BLaER1 (cell line): Measurements from ENCODE around the gene SBNO1.
"Not testable (repeated sequence)": the region's sequence is repeated elsewhere in the genome, so short reads cannot be mapped to it uniquely, and the experiment has no call there.

Source experiments
- H3K27ac ChIP-seq: shearing (Covaris generic); formaldehyde crosslinking; 2 replicates; pipeline ENCODE4 v1.8.1; 2022
- H3K27me3 ChIP-seq: shearing (Covaris generic); formaldehyde crosslinking; 2 replicates; pipeline ENCODE4 v1.8.1; 2022
- H3K36me3 ChIP-seq: shearing (Covaris generic); formaldehyde crosslinking; 2 replicates; pipeline ENCODE4 v1.8.1; 2022
- H3K4me1 ChIP-seq: shearing (Covaris generic); formaldehyde crosslinking; 2 replicates; pipeline ENCODE4 v1.8.1; 2022
- H3K4me2 ChIP-seq: shearing (Covaris generic); formaldehyde crosslinking; 2 replicates; pipeline ENCODE4 v1.8.1; 2022
- H3K4me3 ChIP-seq: shearing (Covaris generic); formaldehyde crosslinking; 2 replicates; pipeline ENCODE4 v1.8.1; 2022
- H3K9ac ChIP-seq: shearing (Covaris generic); formaldehyde crosslinking; 2 replicates; pipeline ENCODE4 v1.8.1; 2022
- H3K9me3 ChIP-seq: shearing (Covaris generic); formaldehyde crosslinking; 2 replicates; pipeline ENCODE4 v1.8.1; 2022
- H4K20me1 ChIP-seq: shearing (Covaris generic); formaldehyde crosslinking; 2 replicates; pipeline ENCODE4 v1.8.1; 2022
- Cebpa-rat ChIP-seq: shearing (Covaris generic); IDR thresholded peaks from 2 replicates; pipeline ENCODE4 v1.8.1; 2022

The SBNO1 gene

GRCh38 chr12:123364532-123365024 lies at the start of gene SBNO1:
Gene SBNO1 (minus strand): TSS chr12:123364847. CDS start chr12:123350441, 14,406 bp downstream.
- Histone ChIP-seq H3K9ac (peak within 1 kb of the TSS; percentile 97), H3K4me3 (peak within 1 kb of the TSS; percentile 90)
- TF ChIP-seq Cebpa-rat: no peak

GRCh38 chr12:123410041-123410412 lies 45.4 kb upstream of the SBNO1 start:
- no peaks in the 10 kb centered on the region for H3K9me3 ChIP-seq
- peaks cover 18% of the 10 kb centered on the region for H4K20me1 ChIP-seq
- no peak overlapping the region for H3K4me2 ChIP-seq
- peaks cover 81% of the 10 kb centered on the region for H3K36me3 ChIP-seq
- H3K27me3 ChIP-seq: no peaks in the 10 kb centered on the region
- H3K4me3 ChIP-seq: no peak overlapping the region
- H3K9ac ChIP-seq: no peak overlapping the region
- H3K4me1 ChIP-seq: no peaks in the 10 kb centered on the region
- H3K27ac ChIP-seq: no peak overlapping the region
- no peak for TF ChIP-seq Cebpa-rat

More at GRCh38 chr12:123364532-123365024, at the start of gene SBNO1:
- Histone ChIP-seq H4K20me1 (peaks cover 50% of the 10 kb centered on the region), H3K27me3 (no peaks in the 10 kb centered on the region), H3K27ac (peak within 1 kb of the TSS; percentile 97), H3K36me3 (peaks cover 21% of the 10 kb centered on the region), H3K9me3 (no peaks in the 10 kb centered on the region), H3K4me2 (peak within 1 kb of the TSS; percentile 86), H3K4me1 (peaks cover 29% of the 10 kb centered on the region)

- Histone ChIP-seq H4K20me1 (peaks cover 23% of the 10 kb centered on the region), H3K36me3 (peaks cover 81% of the 10 kb centered on the region)
- H3K9ac ChIP-seq, H3K4me3 ChIP-seq, H3K27ac ChIP-seq, H3K9me3 ChIP-seq, H3K27me3 ChIP-seq, H3K4me1 ChIP-seq, H3K4me2 ChIP-seq: not testable (repeated sequence)
Measured at GRCh38 chr12:123409284-123410040, 44.8 kb upstream of the SBNO1 start.

GRCh38 chr12:123408619-123409018 lies 44.0 kb upstream of the SBNO1 start:
- not testable (repeated sequence) for H3K27ac ChIP-seq, H3K9ac ChIP-seq, H3K4me3 ChIP-seq, H3K9me3 ChIP-seq, H3K4me1 ChIP-seq, H3K4me2 ChIP-seq, H3K27me3 ChIP-seq
- H3K36me3 ChIP-seq: peaks cover 83% of the 10 kb centered on the region
- peaks cover 31% of the 10 kb centered on the region for H4K20me1 ChIP-seq

- Histone ChIP-seq H3K36me3 (peaks cover 83% of the 10 kb centered on the region), H4K20me1 (peaks cover 38% of the 10 kb centered on the region)
- H3K4me1 ChIP-seq, H3K27ac ChIP-seq, H3K4me3 ChIP-seq, H3K27me3 ChIP-seq, H3K9me3 ChIP-seq, H3K4me2 ChIP-seq, H3K9ac ChIP-seq: not testable (repeated sequence)
Measured at GRCh38 chr12:123407934-123408333, 43.3 kb upstream of the SBNO1 start.

GRCh38 chr12:123407269-123407668 lies 42.6 kb upstream of the SBNO1 start:
- Histone ChIP-seq H4K20me1 (peaks cover 45% of the 10 kb centered on the region), H3K36me3 (peaks cover 83% of the 10 kb centered on the region)
- not testable (repeated sequence) for H3K4me3 ChIP-seq, H3K4me2 ChIP-seq, H3K9me3 ChIP-seq, H3K27ac ChIP-seq, H3K27me3 ChIP-seq, H3K9ac ChIP-seq, H3K4me1 ChIP-seq

GRCh38 chr12:123404581-123404980 lies 39.9 kb upstream of the SBNO1 start:
- H3K27ac ChIP-seq: no peak overlapping the region
- H3K9me3 ChIP-seq: no peaks in the 10 kb centered on the region
- peaks cover 87% of the 10 kb centered on the region for H3K36me3 ChIP-seq
- H4K20me1 ChIP-seq: peaks cover 68% of the 10 kb centered on the region
- no peak overlapping the region for H3K4me3 ChIP-seq
- H3K4me1 ChIP-seq: 0 out of 2 replicates have a peak, but pooled peaks cover 7% of the 10 kb centered on the region
- H3K27me3 ChIP-seq: no peaks in the 10 kb centered on the region
- no peak for TF ChIP-seq Cebpa-rat
- no peak overlapping the region for H3K4me2 ChIP-seq
- no peak overlapping the region for H3K9ac ChIP-seq

GRCh38 chr12:123401753-123402683 lies 37.4 kb upstream of the SBNO1 start:
- Histone ChIP-seq H3K4me2 (no peak overlapping the region), H3K27me3 (no peaks in the 10 kb centered on the region), H3K4me1 (0 out of 2 replicates have a peak, but pooled peaks cover 7% of the 10 kb centered on the region), H3K9ac (0 out of 2 replicates have a peak overlapping the region, but pooled peaks have one; percentile 1), H3K4me3 (no peak overlapping the region), H3K36me3 (peaks cover 93% of the 10 kb centered on the region), H4K20me1 (peaks cover 90% of the 10 kb centered on the region), H3K27ac (no peak overlapping the region), H3K9me3 (no peaks in the 10 kb centered on the region)
- TF ChIP-seq Cebpa-rat: no peak

GRCh38 chr12:123399255-123399617 lies 34.6 kb upstream of the SBNO1 start:
- Histone ChIP-seq H4K20me1 (peaks cover 89% of the 10 kb centered on the region), H3K27ac (no peak overlapping the region), H3K9ac (no peak overlapping the region), H3K36me3 (peaks cover 93% of the 10 kb centered on the region), H3K4me3 (no peak overlapping the region), H3K27me3 (no peaks in the 10 kb centered on the region), H3K4me2 (no peak overlapping the region), H3K4me1 (0 out of 2 replicates have a peak, but pooled peaks cover 3% of the 10 kb centered on the region), H3K9me3 (no peaks in the 10 kb centered on the region)
- TF ChIP-seq Cebpa-rat: no peak
